HCT116 (cell line): Measurements from ENCODE around the gene NEK11. TPM values are rescaled to one million over a fixed set of nuclear protein-coding genes. Genes with fewer than 3 reads are reported as not detected.

Source experiments
- ATAC-seq: fragments of 200-7000 bp; cut with Tn5 transposase; 2 replicates; pipeline ENCODE4 v1.9.1; 2020; ENCODE audit warnings: mild to moderate bottlenecking, moderate library complexity
- BruUV-seq: library from RNA; stranded (reverse); fragments of 400-500 nt; replicated peaks from 2 replicates; lab custom pipeline; 2021; lab: Mats Ljungman, UMichigan
- CTCF ChIA-PET: fragments of 300-600 bp; sonication (Branson Sonifier 250); formaldehyde crosslinking; loops from one replicate; lab custom pipeline; 2021; ENCODE audit warnings: antibody characterized with exemption; lab: Charles Lee
- POLR2A ChIA-PET: fragments of 300-600, 350-600 bp; sonication (Branson Sonifier 250); formaldehyde crosslinking; loops from one replicate; lab custom pipeline; 2021; ENCODE audit warnings: antibody characterized with exemption; lab: Charles Lee
- RAD21 ChIA-PET, 2 experiments: fragments of 300-600 bp; sonication (Branson Sonifier 250); formaldehyde crosslinking; loops; one replicate each; lab custom pipeline; 2023; ENCODE audit warnings: low total read pairs in 2 of 2; ENCODE audit not compliant: uncharacterized antibody in 2 of 2, unreplicated experiment in 2 of 2, low non-redundant PET in 1 of 2; lab: Charles Lee
- DNase-seq: peaks from one replicate; pipeline ENCODE4 v3.0.0-alpha.2; 2010; ENCODE audit warnings: low read depth, low spot score
- H2AFZ ChIP-seq: fragments of 200-600 bp; shearing (Covaris generic), sonication (generic); 2 replicates; pipeline ENCODE4 v1.6.1; 2017; ENCODE audit warnings: low read depth, mixed run types, mixed read lengths, antibody characterized with exemption, low read length; ENCODE audit not compliant: poor library complexity, severe bottlenecking
- H3K27ac ChIP-seq: 2 replicates; pipeline ENCODE4 v1.5.1; 2012; ENCODE audit warnings: low read depth, low read length
- H3K27me3 ChIP-seq: fragments of 200-600 bp; sonication (generic); 2 replicates; pipeline ENCODE4 v1.6.1; 2016; ENCODE audit warnings: mixed run types, low read length, mixed read lengths; ENCODE audit not compliant: insufficient read depth
- H3K36me3 ChIP-seq, 2 experiments: fragments of 200-500 bp in 1 of 2; fragments of 200-600 bp in 1 of 2; sonication (Bioruptor generic) in 1 of 2; sonication (generic) in 1 of 2; 2 replicates each; pipeline versions ENCODE4 v1.5.1 to v1.6.1; 2014 to 2016; ENCODE audit warnings: low read length in 2 of 2, inconsistent platforms in 1 of 2, mixed read lengths in 1 of 2, mixed run types in 1 of 2; ENCODE audit not compliant: insufficient read depth in 2 of 2, control insufficient read depth in 1 of 2
- H3K4me1 ChIP-seq, 2 experiments: fragments of 200-600 bp in 1 of 2; sonication (generic) in 1 of 2; 2 replicates each; pipeline versions ENCODE4 v1.5.1 to v1.6.1; 2012 to 2017; ENCODE audit warnings: low read length in 2 of 2, inconsistent platforms in 1 of 2, mild to moderate bottlenecking in 1 of 2, mixed read lengths in 1 of 2, mixed run types in 1 of 2, moderate library complexity in 1 of 2; ENCODE audit not compliant: insufficient read depth in 2 of 2, control insufficient read depth in 1 of 2
- H3K4me2 ChIP-seq: fragments of 200-600 bp; sonication (generic); 2 replicates; pipeline ENCODE4 v1.6.1; 2017; ENCODE audit warnings: mixed run types, low read length, mixed read lengths
- H3K4me3 ChIP-seq, 2 experiments: fragments of 200-600 bp in 1 of 2; sonication (generic) in 1 of 2; replicated peaks in 1 of 2; 2 replicates each; pipeline ENCODE4 v1.5.1; 2011 to 2016; ENCODE audit warnings: low read length in 2 of 2, control low read depth in 1 of 2, low read depth in 1 of 2, mild to moderate bottlenecking in 1 of 2, mixed read lengths in 1 of 2, mixed run types in 1 of 2
- H3K79me2 ChIP-seq: fragments of 200-600 bp; sonication (generic); 2 replicates; pipeline ENCODE4 v1.6.1; 2017; ENCODE audit warnings: mild to moderate bottlenecking, mixed run types, low read length, moderate library complexity, mixed read lengths; ENCODE audit not compliant: insufficient read depth
- H3K9ac ChIP-seq: fragments of 200-600 bp; sonication (generic); 2 replicates; pipeline ENCODE4 v1.6.1; 2016; ENCODE audit warnings: low read length, mixed read lengths
- H3K9me2 ChIP-seq: fragments of 200-600 bp; sonication (generic), shearing (Covaris generic); 2 replicates; pipeline ENCODE4 v1.6.1; 2017; ENCODE audit warnings: mixed run types, mild to moderate bottlenecking, moderate library complexity; ENCODE audit not compliant: insufficient read depth
- H3K9me3 ChIP-seq, 2 experiments: fragments of 200-500 bp in 1 of 2; fragments of 200-600 bp in 1 of 2; sonication (Bioruptor generic) in 1 of 2; sonication (generic) in 1 of 2; 2 replicates each; pipeline ENCODE4 v1.6.1; 2014 to 2017; ENCODE audit warnings: low read length in 2 of 2, mixed read lengths in 2 of 2, inconsistent platforms in 1 of 2, low read depth in 1 of 2, mild to moderate bottlenecking in 1 of 2, mixed run types in 1 of 2, moderate library complexity in 1 of 2; ENCODE audit not compliant: control insufficient read depth in 1 of 2, insufficient read depth in 1 of 2
- H4K20me1 ChIP-seq: fragments of 200-600 bp; sonication (generic), shearing (Covaris generic); 2 replicates; pipeline ENCODE4 v1.6.1; 2017; ENCODE audit warnings: mixed run types, mild to moderate bottlenecking, moderate library complexity; ENCODE audit not compliant: insufficient read depth
- CBX3 ChIP-seq: IDR thresholded peaks from 2 replicates; pipeline ENCODE4 v1.6.1; 2012; ENCODE audit warnings: low read depth
- CEBPB ChIP-seq: IDR thresholded peaks from 2 replicates; pipeline ENCODE4 v1.6.1; 2012; ENCODE audit warnings: low read depth
- CTCF ChIP-seq, 3 experiments: fragments of 200-600 bp in 1 of 3; sonication (generic) in 1 of 3; IDR thresholded peaks in 2 of 3; conservative IDR thresholded peaks in 1 of 3; 2 replicates each; pipeline ENCODE4 v1.5.1; 2012 to 2017; ENCODE audit warnings: low read depth in 2 of 3, low read length in 2 of 3, antibody characterized with exemption in 1 of 3, borderline replicate concordance in 1 of 3, control low read depth in 1 of 3, mild to moderate bottlenecking in 1 of 3, mixed read lengths in 1 of 3, mixed run types in 1 of 3, moderate library complexity in 1 of 3; ENCODE audit not compliant: insufficient read depth in 1 of 3
- ELF1 ChIP-seq: IDR thresholded peaks from 2 replicates; pipeline ENCODE4 v1.6.1; 2012; ENCODE audit warnings: low read depth, borderline replicate concordance
- EZH2 ChIP-seq: fragments of 200-600 bp; sonication (generic); IDR thresholded peaks from 2 replicates; pipeline ENCODE4 v1.6.1; 2017; ENCODE audit warnings: antibody characterized with exemption, mixed run types
- EZH2phosphoT487 ChIP-seq: fragments of 200-600 bp; IDR thresholded peaks from 2 replicates; pipeline ENCODE4 v1.6.1; 2018; ENCODE audit warnings: antibody characterized with exemption, borderline replicate concordance
- FOSL1 ChIP-seq: IDR thresholded peaks from 2 replicates; pipeline ENCODE4 v1.6.1; 2012; ENCODE audit warnings: low read depth
- JUND ChIP-seq: IDR thresholded peaks from 2 replicates; pipeline ENCODE4 v1.6.1; 2012
- MAX ChIP-seq: IDR thresholded peaks from 2 replicates; pipeline ENCODE4 v1.6.1; 2012
- POLR2A ChIP-seq: IDR thresholded peaks from 2 replicates; pipeline ENCODE4 v1.7.0; 2011; ENCODE audit warnings: borderline replicate concordance; ENCODE audit not compliant: insufficient read depth, insufficient read length; ENCODE audit errors: extremely low read depth
- POLR2AphosphoS5 ChIP-seq: IDR thresholded peaks from 2 replicates; pipeline ENCODE4 v1.6.1; 2011; ENCODE audit warnings: mild to moderate bottlenecking, low read depth, low read length, moderate library complexity
- RAD21 ChIP-seq: IDR thresholded peaks from 2 replicates; pipeline ENCODE4 v1.6.1; 2012; ENCODE audit warnings: low read depth, mild to moderate bottlenecking
- SIN3A ChIP-seq: IDR thresholded peaks from 2 replicates; pipeline ENCODE4 v1.6.1; 2012; ENCODE audit warnings: low read depth
- SP1 ChIP-seq: IDR thresholded peaks from 2 replicates; pipeline ENCODE4 v1.6.1; 2012; ENCODE audit warnings: low read depth
- SRF ChIP-seq: IDR thresholded peaks from 2 replicates; pipeline ENCODE4 v1.6.1; 2012; ENCODE audit warnings: low read depth
- TCF7L2 ChIP-seq: IDR thresholded peaks from 2 replicates; pipeline ENCODE4 v1.7.0; 2011; ENCODE audit warnings: borderline replicate concordance, inconsistent platforms; ENCODE audit not compliant: insufficient read depth, insufficient read length; ENCODE audit errors: extremely low read depth
- ZBTB33 ChIP-seq: IDR thresholded peaks from 2 replicates; pipeline ENCODE4 v1.6.1; 2011; ENCODE audit warnings: mild to moderate bottlenecking, low read length, moderate library complexity; ENCODE audit not compliant: insufficient replicate concordance; ENCODE audit errors: extremely low read depth
- ZFX ChIP-seq: fragments of 450-650 bp; IDR thresholded peaks from 2 replicates; pipeline ENCODE4 v1.6.1; 2017
- intact Hi-C: fragments of 100-400 bp; cut with micrococcal nuclease; formaldehyde crosslinking; loops from 2 replicates; pipeline ENCODE4 v1.10.0; 2022
- total RNA-seq: library from RNA; stranded (reverse); gene quantifications from one replicate; pipeline ENCODE4 v1.2.1, GENCODE V29; 2021; ENCODE audit not compliant: unreplicated experiment

Gene NEK11
- total RNA-seq, 1 experiment from 2014 or later: 3.1 TPM

GRCh38 chr3:131315162-131315561, 288.5 kb downstream of the NEK11 start:
- no peak for DNase-seq
- TF ChIP-seq CTCF (IDR thresholded peaks at IDR 0.05 in 2 of 3, conservative IDR thresholded peaks at IDR 0.05 in 1 of 3; ENCODE audit: borderline replicate concordance in 1 of 3, insufficient read depth in 1 of 3, low read depth in 2 of 3, low read length in 2 of 3) (no peak), TCF7L2 (no peak), ELF1 (no peak), EZH2 (no peak), SP1 (no peak), RAD21 (no peak), JUND (no peak), MAX (no peak), POLR2AphosphoS5 (no peak), CBX3 (no peak), FOSL1 (no peak), SRF (no peak), POLR2A (no peak), ZBTB33 (no peak), ZFX (no peak), SIN3A (no peak), CEBPB (no peak), EZH2phosphoT487 (no peak)
- TF ChIP-seq, all 23 proteins: peak for 0
- Histone ChIP-seq H3K4me2 (no peak overlapping the region), H3K9me3 (no peaks in the 10 kb centered on the region), H4K20me1 (no peaks in the 10 kb centered on the region), H3K27me3 (0 out of 2 replicates have a peak, but pooled peaks cover 8% of the 10 kb centered on the region), H3K27ac (no peak overlapping the region), H3K9ac (no peak overlapping the region), H3K36me3 (no peaks in the 10 kb centered on the region), H3K4me1 (no peaks in the 10 kb centered on the region), H2AFZ (no peak overlapping the region), H3K79me2 (no peaks in the 10 kb centered on the region), H3K4me3 (no peak overlapping the region), H3K9me2 (no peaks in the 10 kb centered on the region)
- ChIA-PET CTCF (no interaction called here), RAD21 (no interaction called here), POLR2A (no interaction called here)
- no TSS peak for BruUV-seq
- intact Hi-C loops: no loop called here
- no peak for ATAC-seq
